Naive thymus-derived CD4-positive, alpha-beta T cell (primary cell): ENCODE data around the gene LAMA3. TPM values are rescaled to one million over a fixed set of nuclear protein-coding genes. Genes with fewer than 3 reads are reported as not detected.
A peak's percentile ranks its signal among the peaks of the same experiment; 100 is the strongest.

Experiments used
- ATAC-seq: fragments of 150-1000 bp; cut with Tn5 transposase; 2 replicates; pipeline ENCODE4 v1.10.0; 2021; ENCODE audit warnings: mild to moderate bottlenecking, moderate library complexity
- CTCF ChIA-PET: fragments of 350-600 bp; sonication (Branson Sonifier 250); formaldehyde crosslinking; loops from one replicate; lab custom pipeline; 2021; ENCODE audit warnings: antibody characterized with exemption; lab: Charles Lee
- POLR2A ChIA-PET: fragments of 350-600 bp; sonication (Branson Sonifier 250); formaldehyde crosslinking; loops from one replicate; lab custom pipeline; 2021; ENCODE audit warnings: antibody characterized with exemption, inconsistent platforms; lab: Charles Lee
- DNase-seq, 9 donors: peaks; one replicate each; pipeline versions ENCODE4 v3.0.0 to v3.0.0-alpha.2; 2020 to 2022; ENCODE audit warnings: mixed read lengths in 1 of 9
- H3K27ac ChIP-seq: one replicate; pipeline ENCODE4 v1.7.0; 2013; ENCODE audit warnings: mild to moderate bottlenecking, low read depth, low read length, moderate library complexity
- H3K27me3 ChIP-seq, 2 donors: one replicate each; pipeline ENCODE4 v1.7.0; 2013; ENCODE audit warnings: low read length in 2 of 2, mild to moderate bottlenecking in 2 of 2, moderate library complexity in 2 of 2; ENCODE audit not compliant: control insufficient read depth in 2 of 2, insufficient read depth in 2 of 2
- H3K36me3 ChIP-seq, 3 experiments: 1 replicate in 2 of 3; 2 replicates in 1 of 3; pipeline ENCODE4 v1.7.0; 2013; ENCODE audit warnings: low read length in 3 of 3, mild to moderate bottlenecking in 3 of 3, moderate library complexity in 1 of 3; ENCODE audit not compliant: insufficient read depth in 3 of 3, control insufficient read depth in 2 of 3
- H3K4me1 ChIP-seq, 2 donors: one replicate each; pipeline ENCODE4 v1.7.0; 2013; ENCODE audit warnings: low read length in 2 of 2, mild to moderate bottlenecking in 2 of 2, moderate library complexity in 1 of 2; ENCODE audit not compliant: control insufficient read depth in 2 of 2, insufficient read depth in 2 of 2
- H3K4me3 ChIP-seq: 2 replicates; pipeline ENCODE4 v1.7.0; 2013; ENCODE audit warnings: mild to moderate bottlenecking, low read length
- H3K9me3 ChIP-seq, 3 experiments: 1 replicate in 2 of 3; 2 replicates in 1 of 3; pipeline ENCODE4 v1.7.0; 2013; ENCODE audit warnings: low read length in 3 of 3; ENCODE audit not compliant: control insufficient read depth in 2 of 3
- H3K27ac Mint-ChIP-seq, 9 donors: one replicate each; pipeline ENCODE4 v1.8.0; 2020 to 2022; ENCODE audit warnings: mixed read lengths in 9 of 9, mild to moderate bottlenecking in 8 of 9, moderate library complexity in 5 of 9, inconsistent platforms in 2 of 9
- H3K27me3 Mint-ChIP-seq, 5 donors: one replicate each; pipeline ENCODE4 v1.8.0; 2021 to 2022; ENCODE audit warnings: mixed read lengths in 5 of 5, mild to moderate bottlenecking in 1 of 5
- H3K36me3 Mint-ChIP-seq, 5 donors: one replicate each; pipeline ENCODE4 v1.8.0; 2020 to 2022; ENCODE audit warnings: mixed read lengths in 5 of 5, mild to moderate bottlenecking in 3 of 5, inconsistent platforms in 1 of 5
- H3K4me1 Mint-ChIP-seq, 7 donors: one replicate each; pipeline ENCODE4 v1.8.0; 2020 to 2022; ENCODE audit warnings: mixed read lengths in 7 of 7, mild to moderate bottlenecking in 3 of 7, inconsistent platforms in 1 of 7
- H3K4me3 Mint-ChIP-seq, 10 donors: one replicate each; pipeline ENCODE4 v1.8.0; 2020 to 2022; ENCODE audit warnings: mild to moderate bottlenecking in 10 of 10, mixed read lengths in 10 of 10, moderate library complexity in 6 of 10, inconsistent platforms in 2 of 10
- H3K9me3 Mint-ChIP-seq, 11 donors: one replicate each; pipeline ENCODE4 v1.8.0; 2020 to 2022; ENCODE audit warnings: mixed read lengths in 11 of 11, mild to moderate bottlenecking in 4 of 11, inconsistent platforms in 1 of 11, moderate library complexity in 1 of 11
- intact Hi-C, 2 donors: fragments of 100-400 bp; cut with micrococcal nuclease; formaldehyde crosslinking; loops; one replicate each; pipeline ENCODE4 v1.15.1; 2023
- polyA plus RNA-seq, 2 donors: library from polyadenylated mRNA; unstranded; fragments of 300-500 nt; fragmentation: Illumina TruSeq; gene quantifications; one replicate each; pipeline ENCODE4 v1.2.3, GENCODE V29; 2021
- total RNA-seq, 6 experiments: library from RNA in 5 of 6; stranded (reverse) in 5 of 6; gene quantifications; 1 replicate in 5 of 6; 2 replicates in 1 of 6; pipeline ENCODE4 v1.2.3 and lab custom pipeline; 2021 to 2026

LAMA3 gene
- total and polyA plus RNA-seq, 7 experiments from 2014 or later = 0.22 TPM; not detected in 6

DNA sequence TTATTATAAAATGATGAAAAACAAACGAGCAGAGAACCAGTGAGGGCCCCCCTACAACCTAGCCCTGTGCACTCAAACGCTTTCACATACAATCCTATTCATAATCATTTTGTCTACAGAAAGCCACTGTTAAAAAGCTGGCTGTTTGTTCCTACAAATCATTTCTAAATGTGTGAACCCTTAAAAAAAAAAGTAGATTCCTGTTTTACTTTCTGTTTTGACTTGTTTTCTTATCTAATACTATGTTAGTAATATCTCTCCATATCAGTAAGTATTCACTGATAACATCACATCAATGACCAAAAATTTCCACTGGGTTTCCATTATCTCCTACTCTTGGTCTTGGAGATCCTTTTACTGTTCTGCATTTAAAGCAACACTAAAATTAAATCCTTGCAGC, 196.5 kb downstream of the LAMA3 start:
- H3K4me1 ChIP-seq = peaks cover 0 to 11% of the 10 kb centered on the region in 2 donors
- peaks cover 17 to 44% (median 30%) of the 10 kb centered on the region in 7 donors for H3K4me1 Mint-ChIP-seq
- peak in 5 of 9 donors; percentile 18 to 46 (median 38) for DNase-seq
- H3K36me3 ChIP-seq = no peaks in the 10 kb centered on the region
- no peak overlapping the region for H3K27ac ChIP-seq
- H3K36me3 Mint-ChIP-seq = peaks cover 0 to 1% (median 0%) of the 10 kb centered on the region in 5 donors
- H3K9me3 Mint-ChIP-seq = no peaks in the 10 kb centered on the region
- ATAC-seq = peak; percentile 68
- peak overlapping the region; percentile 29 for H3K4me3 ChIP-seq
- H3K9me3 ChIP-seq = no peaks in the 10 kb centered on the region
- H3K27me3 ChIP-seq = no peaks in the 10 kb centered on the region
- peak overlapping the region in 8 of 9 donors; percentile 17 to 73 (median 50) for H3K27ac Mint-ChIP-seq
- CTCF ChIA-PET = no interaction called here
- intact Hi-C loops = loop anchor here in 1 of 2 donors (1.0 to 5.0 kb wide), 2 partner anchors 52 to 57 kb away; no protein-coding TSS in a partner anchor
- POLR2A ChIA-PET = no interaction called here
- H3K27me3 Mint-ChIP-seq = peaks cover 0 to 3% (median 0%) of the 10 kb centered on the region in 5 donors
- peak overlapping the region in 9 of 10 donors; percentile 12 to 72 (median 52) for H3K4me3 Mint-ChIP-seq

DNA sequence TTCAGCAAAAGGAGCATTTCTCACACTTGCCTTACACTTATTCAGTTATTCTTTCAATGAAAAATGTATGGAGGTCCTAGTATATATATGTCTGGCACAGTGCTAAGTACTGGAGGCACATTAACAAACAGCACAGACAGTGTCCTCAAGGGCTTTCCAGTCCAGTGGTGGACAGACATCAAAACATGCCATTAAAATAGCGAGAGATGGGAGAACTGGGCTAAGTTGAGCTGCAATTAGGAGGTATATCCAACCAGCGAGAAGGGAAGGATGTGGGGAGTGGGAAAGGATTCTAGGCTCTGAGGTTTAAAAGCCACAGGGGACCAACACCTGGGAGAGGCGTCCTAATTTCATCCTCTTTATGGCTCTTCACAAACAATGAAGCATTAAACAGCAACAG, 197.8 kb downstream of the LAMA3 start:
- Histone ChIP-seq H3K4me3 (no peak overlapping the region), H3K27ac (no peak overlapping the region), H3K27me3 (no peaks in the 10 kb centered on the region), H3K4me1 (peaks cover 0 to 11% of the 10 kb centered on the region in 2 donors), H3K9me3 (no peaks in the 10 kb centered on the region), H3K36me3 (no peaks in the 10 kb centered on the region)
- ATAC-seq (no peak), DNase-seq (no peak)
- ChIA-PET POLR2A (interaction anchor here (0.7 kb wide), 1 partner anchor 124 kb away, joined by 3 read pairs; no protein-coding TSS in a partner anchor), CTCF (interaction anchor here (0.6 to 1.1 kb wide), 2 partner anchors 85 to 229 kb away, joined by 3 read pairs; no protein-coding TSS in a partner anchor)
- intact Hi-C loops = loop anchor here in 1 of 2 donors (5.0 kb wide), 1 partner anchor 50 kb away; no protein-coding TSS in a partner anchor
- Mint-ChIP-seq H3K9me3 (no peaks in the 10 kb centered on the region), H3K4me3 (no peak overlapping the region), H3K27ac (no peak overlapping the region), H3K36me3 (peaks cover 0 to 1% (median 0%) of the 10 kb centered on the region in 5 donors), H3K27me3 (peaks cover 0 to 4% (median 0%) of the 10 kb centered on the region in 5 donors), H3K4me1 (peaks cover 17 to 44% (median 30%) of the 10 kb centered on the region in 7 donors)

DNA sequence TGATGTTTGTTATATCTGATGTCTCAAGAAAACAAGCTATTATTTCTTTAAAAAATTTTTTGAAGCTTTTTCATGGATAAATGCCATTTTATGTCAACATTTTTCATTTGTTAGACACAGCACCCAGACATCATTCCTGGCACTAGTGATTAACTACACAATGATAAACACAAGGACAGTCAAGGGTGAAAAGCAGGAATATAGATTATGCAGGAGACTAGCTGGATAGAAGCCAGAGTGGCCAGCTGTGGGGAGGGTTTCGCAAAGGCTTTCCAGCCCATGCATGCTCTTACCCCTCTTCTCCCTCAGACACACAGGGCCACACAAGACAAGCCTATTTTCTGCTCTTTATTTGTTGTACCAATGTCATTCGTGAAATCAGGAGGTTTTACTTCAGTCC, 198.2 kb downstream of the LAMA3 start:
- CTCF ChIA-PET = interaction anchor here (1.1 kb wide), 1 partner anchor 228 kb away, joined by 3 read pairs; no protein-coding TSS in a partner anchor
- Mint-ChIP-seq H3K9me3 (no peaks in the 10 kb centered on the region), H3K36me3 (peaks cover 0 to 1% (median 0%) of the 10 kb centered on the region in 5 donors), H3K27ac (peak overlapping the region in 1 of 9 donors; percentile 23), H3K27me3 (peaks cover 0 to 4% (median 0%) of the 10 kb centered on the region in 5 donors), H3K4me1 (peaks cover 16 to 44% (median 30%) of the 10 kb centered on the region in 7 donors), H3K4me3 (no peak overlapping the region)
- no peak for ATAC-seq
- Histone ChIP-seq H3K4me1 (peaks cover 0 to 11% of the 10 kb centered on the region in 2 donors), H3K27me3 (no peaks in the 10 kb centered on the region), H3K4me3 (no peak overlapping the region), H3K9me3 (no peaks in the 10 kb centered on the region), H3K36me3 (no peaks in the 10 kb centered on the region), H3K27ac (no peak overlapping the region)
- no peak for DNase-seq
- intact Hi-C loops = loop anchor here in 1 of 2 donors (5.0 kb wide), 1 partner anchor 50 kb away; no protein-coding TSS in a partner anchor
- POLR2A ChIA-PET = interaction anchor here (0.6 to 0.7 kb wide), 2 partner anchors 30 to 123 kb away, joined by 3 read pairs; no protein-coding TSS in a partner anchor

DNA sequence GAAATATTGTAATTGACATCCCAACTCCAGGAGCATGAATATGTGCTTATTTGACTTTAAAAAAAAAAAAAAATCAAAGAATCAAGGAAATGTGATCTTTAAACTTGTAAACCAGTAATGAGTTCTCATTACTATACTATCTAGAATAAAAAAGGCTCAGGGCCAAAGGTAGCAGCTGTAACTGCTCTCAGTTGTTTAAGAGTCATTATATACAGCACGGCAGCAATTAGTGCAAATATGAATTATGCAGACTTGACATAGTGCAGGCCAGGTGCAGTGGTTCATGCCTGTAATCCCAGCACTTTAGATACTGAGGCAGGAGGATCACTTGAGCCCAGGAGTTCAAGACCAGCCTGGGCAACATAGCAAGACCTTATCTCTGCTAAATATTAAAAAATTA, 199.6 kb downstream of the LAMA3 start:
- DNase-seq (no peak), ATAC-seq (no peak)
- intact Hi-C loops = loop anchor here in 1 of 2 donors (5.0 kb wide), 1 partner anchor 48 kb away; no protein-coding TSS in a partner anchor
- Mint-ChIP-seq H3K9me3 (no peaks in the 10 kb centered on the region), H3K4me3 (no peak overlapping the region), H3K36me3 (peaks cover 0 to 1% (median 0%) of the 10 kb centered on the region in 5 donors), H3K27ac (no peak overlapping the region), H3K27me3 (peaks cover 0 to 7% (median 0%) of the 10 kb centered on the region in 5 donors), H3K4me1 (peaks cover 12 to 33% (median 22%) of the 10 kb centered on the region in 7 donors)
- Histone ChIP-seq H3K4me1 (peaks cover 0 to 11% of the 10 kb centered on the region in 2 donors), H3K9me3 (no peaks in the 10 kb centered on the region), H3K36me3 (no peaks in the 10 kb centered on the region), H3K27ac (no peak overlapping the region), H3K27me3 (no peaks in the 10 kb centered on the region), H3K4me3 (no peak overlapping the region)
- CTCF ChIA-PET = interaction anchor here (0.7 kb wide), 1 partner anchor 8 kb away, joined by 4 read pairs; no protein-coding TSS in a partner anchor
- POLR2A ChIA-PET = no interaction called here

DNA sequence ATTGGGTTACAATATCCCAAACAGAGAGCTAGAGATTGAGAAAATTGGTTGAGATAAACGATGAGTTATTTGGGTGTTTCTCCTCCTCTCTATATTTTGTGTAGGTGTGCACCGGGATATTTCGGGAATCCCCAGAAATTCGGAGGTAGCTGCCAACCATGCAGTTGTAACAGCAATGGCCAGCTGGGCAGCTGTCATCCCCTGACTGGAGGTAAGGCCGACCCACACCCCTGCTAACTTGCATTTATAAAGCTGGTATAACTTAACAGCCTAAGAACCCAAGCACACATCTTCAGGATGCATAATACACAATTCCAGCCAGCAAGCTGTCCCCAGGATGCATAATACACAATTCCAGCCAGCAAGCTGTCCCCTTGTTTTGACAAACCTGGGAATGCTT, 200.7 kb downstream of the LAMA3 start:
- ChIA-PET CTCF (no interaction called here), POLR2A (no interaction called here)
- no peak for DNase-seq
- Mint-ChIP-seq H3K4me3 (no peak overlapping the region), H3K9me3 (no peaks in the 10 kb centered on the region), H3K27ac (no peak overlapping the region), H3K27me3 (peaks cover 0 to 8% (median 0%) of the 10 kb centered on the region in 5 donors), H3K36me3 (no peaks in the 10 kb centered on the region), H3K4me1 (peaks cover 7 to 23% (median 16%) of the 10 kb centered on the region in 7 donors)
- no peak overlapping the region for H3K4me3 ChIP-seq
- H3K9me3 ChIP-seq = no peaks in the 10 kb centered on the region
- intact Hi-C loops = loop anchor here in 1 of 2 donors (5.0 kb wide), 1 partner anchor 47 kb away; no protein-coding TSS in a partner anchor
- no peak overlapping the region for H3K27ac ChIP-seq
- no peaks in the 10 kb centered on the region for H3K27me3 ChIP-seq
- H3K4me1 ChIP-seq = peaks cover 0 to 11% of the 10 kb centered on the region in 2 donors
- ATAC-seq = no peak
- H3K36me3 ChIP-seq = no peaks in the 10 kb centered on the region

DNA sequence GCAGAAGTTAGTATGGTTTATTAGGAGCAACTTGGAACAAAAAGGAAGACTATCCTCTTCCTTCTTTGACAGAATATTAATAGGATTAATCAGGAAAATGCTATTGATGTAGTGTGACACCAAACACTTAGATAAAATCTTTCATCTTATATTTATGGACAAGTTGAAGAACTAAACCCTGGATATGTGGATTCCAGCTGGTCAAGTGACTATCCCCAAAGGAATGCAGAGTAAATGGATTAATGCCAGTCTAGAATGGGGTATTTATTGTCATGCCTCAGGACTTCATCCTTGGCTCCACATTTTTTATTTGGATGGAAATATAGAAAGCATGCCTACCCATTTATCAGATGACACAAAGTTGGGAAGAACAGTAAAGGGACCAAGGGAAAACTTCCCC, 201.3 kb downstream of the LAMA3 start:
- Histone ChIP-seq H3K27ac (no peak overlapping the region), H3K4me1 (peaks cover 0 to 7% of the 10 kb centered on the region in 2 donors), H3K4me3 (no peak overlapping the region), H3K9me3 (no peaks in the 10 kb centered on the region), H3K27me3 (no peaks in the 10 kb centered on the region), H3K36me3 (no peaks in the 10 kb centered on the region)
- intact Hi-C loops = no loop called here
- Mint-ChIP-seq H3K36me3 (no peaks in the 10 kb centered on the region), H3K4me3 (no peak overlapping the region), H3K9me3 (no peaks in the 10 kb centered on the region), H3K27ac (no peak overlapping the region), H3K27me3 (peaks cover 0 to 9% (median 0%) of the 10 kb centered on the region in 5 donors), H3K4me1 (peaks cover 2 to 16% (median 11%) of the 10 kb centered on the region in 7 donors)
- ATAC-seq (no peak), DNase-seq (no peak)
- ChIA-PET POLR2A (no interaction called here), CTCF (no interaction called here)
